ENCODE results near the gene LAMTOR4.

- TF ChIP-seq CTCF (IDR thresholded peaks at IDR 0.05) (peak in 3 of 4 experiments; percentile 77 to 88 (median 80)), POLR2AphosphoS5 (IDR thresholded peaks at IDR 0.05) (no peak), EP300 (IDR thresholded peaks at IDR 0.05) (no peak)
Observed at GRCh38 chr7:100130608-100131453, 17.9 kb upstream of the LAMTOR4 start.

Measured in gastroesophageal sphincter (tissue), 3 donors.